ENCODE data around the gene IL1RAPL1.

The IL1RAPL1 gene

DNA sequence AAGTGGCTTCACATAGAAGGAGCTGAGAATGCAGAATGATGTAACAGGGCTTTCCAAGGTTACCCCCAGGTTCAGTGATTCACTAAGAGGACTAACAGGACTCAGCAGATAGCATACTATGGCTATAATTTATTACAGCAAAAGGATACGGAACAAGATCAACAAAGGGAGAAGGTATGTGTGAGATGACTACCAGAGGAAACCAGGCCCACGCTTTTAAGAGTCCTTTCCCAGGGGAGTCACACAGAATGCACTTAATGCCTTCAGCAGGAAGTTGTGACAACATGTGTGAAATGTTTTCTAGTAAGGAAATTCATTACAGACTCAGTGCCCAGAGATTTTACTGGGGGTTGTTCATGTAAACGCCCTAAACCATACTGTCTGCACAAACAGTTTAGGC lies 1254.5 kb downstream of the IL1RAPL1 start:
- DNase-seq: no peak

DNA sequence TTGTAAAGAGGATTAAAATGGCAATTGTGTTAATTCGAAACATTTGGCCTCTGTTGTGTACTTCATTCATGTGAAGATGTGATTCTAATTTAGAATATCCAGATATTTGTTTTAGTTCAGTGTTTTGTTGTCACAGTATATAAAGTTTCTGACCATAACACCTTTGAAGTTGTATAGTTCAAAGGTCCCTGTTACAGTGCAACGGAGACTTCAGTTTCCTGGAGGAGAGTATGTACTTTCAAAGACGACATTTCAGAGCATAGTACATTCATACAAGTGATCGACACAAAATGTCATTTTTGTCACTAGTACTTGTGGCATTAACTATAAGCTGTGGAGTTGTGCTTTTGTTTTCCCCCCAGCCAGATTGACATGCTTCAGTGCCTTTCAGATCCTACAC lies 1255.3 kb downstream of the IL1RAPL1 start:
- DNase-seq: no peak

DNA sequence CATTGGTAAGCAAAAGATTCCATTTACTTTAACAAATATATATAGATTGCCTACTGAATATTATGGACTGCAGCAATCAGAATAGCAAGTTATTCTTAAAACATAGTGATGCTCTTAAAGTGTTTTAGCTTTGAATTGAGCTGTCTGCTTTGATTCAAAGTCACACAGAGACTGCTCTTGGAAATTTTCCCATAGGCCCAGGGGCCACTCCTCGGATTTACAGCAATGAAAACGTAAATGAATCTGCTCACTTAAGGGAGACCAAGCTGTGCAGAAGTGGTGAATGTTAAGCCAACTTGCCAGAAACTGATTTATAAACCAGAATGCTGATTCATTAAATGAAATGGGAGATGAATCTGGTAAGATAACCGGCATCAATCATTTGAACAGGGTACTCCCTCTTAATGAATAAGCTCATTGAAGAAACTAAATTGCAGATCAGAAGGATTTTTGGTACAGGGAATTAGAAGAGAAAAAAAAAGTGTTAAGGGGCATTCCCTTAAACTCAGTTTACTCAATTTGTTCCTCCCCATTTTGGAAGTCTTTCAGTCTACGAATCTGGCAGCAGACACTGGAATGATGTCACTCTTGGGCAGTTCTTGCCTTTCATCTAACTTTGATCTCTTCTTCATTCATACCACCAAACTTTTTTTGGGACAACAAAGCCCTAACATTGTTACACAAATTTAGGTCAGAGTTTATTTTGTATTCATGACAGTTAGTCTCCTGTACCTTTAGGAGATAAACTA lies 1264.8 kb downstream of the IL1RAPL1 start:
- DNase-seq: no peak

DNA sequence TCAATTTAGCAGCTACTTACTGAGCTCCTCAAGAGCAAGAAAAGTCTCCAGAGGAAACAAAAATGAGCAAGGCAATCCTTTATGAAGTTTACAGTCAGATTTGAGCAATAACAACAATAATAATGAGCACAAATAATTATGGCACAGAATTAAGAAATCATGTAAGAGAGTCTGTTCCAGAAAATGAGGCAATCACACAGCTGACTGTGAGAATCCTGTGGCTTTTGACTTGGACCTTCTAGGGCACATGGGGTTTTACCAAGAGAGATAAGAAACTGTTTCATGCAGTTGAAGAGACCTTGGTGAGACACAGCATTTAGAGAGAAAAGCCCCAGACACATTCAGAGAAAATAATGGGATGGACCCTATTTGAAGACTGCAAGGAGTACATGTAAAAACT lies 1265.5 kb downstream of the IL1RAPL1 start:
- DNase-seq: no peak

DNA sequence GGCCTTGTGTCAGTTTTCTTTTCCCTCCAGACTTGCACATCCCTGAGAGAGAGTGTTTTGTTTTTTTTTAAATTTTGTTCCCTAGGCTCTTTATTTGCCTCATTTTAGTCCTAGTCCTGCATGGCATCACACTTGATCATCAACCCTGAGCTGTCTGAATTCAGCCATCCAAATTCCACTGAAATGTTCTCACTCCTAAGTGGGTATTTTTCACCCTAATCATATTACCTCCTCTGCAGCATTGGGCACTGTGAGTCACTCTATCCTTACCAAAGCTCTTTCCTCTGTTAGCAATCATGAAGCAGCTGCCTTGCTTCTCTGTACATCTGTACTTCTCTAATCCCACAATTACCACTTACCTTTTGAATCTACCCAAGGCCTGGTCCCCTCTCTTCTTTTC lies 1271.5 kb downstream of the IL1RAPL1 start:
- DNase-seq: no peak

DNA sequence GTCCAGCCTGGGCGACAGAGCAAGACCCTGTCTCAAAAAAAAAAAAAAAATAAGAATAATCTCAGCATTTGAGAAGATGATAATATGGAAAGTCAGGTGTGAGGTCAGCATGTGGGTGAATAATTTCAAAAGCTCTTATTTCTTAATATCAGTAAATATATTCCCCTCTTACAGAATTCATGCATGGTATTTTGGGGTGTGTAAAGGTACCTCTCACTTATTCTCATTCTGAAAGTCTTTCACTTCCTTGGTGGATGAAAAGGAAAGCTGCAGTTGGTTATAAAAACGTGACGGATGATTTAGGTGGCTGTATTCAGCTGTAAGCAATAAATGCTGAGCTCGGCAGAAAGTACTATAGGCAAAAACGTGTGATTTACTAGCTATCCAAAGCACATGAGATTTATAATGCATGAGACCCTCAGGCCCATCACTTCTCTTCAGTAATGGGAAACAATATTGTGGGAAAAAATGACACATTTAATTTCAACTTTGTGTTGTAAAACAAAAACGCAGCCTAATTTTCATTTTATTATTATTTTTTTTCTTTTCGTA lies 1275.0 kb downstream of the IL1RAPL1 start:
- no peak for DNase-seq

DNA sequence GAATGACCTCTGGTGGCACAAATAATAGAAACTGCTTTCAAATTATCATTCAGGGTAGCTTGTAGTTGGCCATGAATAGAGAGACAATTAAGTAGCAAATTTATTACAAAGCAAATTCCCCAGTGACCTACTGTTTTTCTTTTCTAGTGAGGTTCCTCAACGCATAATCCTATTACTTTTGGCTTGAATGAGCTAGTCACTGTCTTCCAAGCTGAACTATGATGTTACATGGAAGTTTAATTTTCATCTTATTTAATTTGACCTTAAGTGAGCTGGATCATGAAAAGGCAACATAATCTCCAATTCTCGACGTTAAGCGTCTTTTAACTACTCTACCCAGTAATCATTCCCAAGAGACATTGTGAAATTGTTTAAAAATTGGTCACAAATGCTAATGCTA lies 1280.7 kb downstream of the IL1RAPL1 start:
- no peak for DNase-seq

DNA sequence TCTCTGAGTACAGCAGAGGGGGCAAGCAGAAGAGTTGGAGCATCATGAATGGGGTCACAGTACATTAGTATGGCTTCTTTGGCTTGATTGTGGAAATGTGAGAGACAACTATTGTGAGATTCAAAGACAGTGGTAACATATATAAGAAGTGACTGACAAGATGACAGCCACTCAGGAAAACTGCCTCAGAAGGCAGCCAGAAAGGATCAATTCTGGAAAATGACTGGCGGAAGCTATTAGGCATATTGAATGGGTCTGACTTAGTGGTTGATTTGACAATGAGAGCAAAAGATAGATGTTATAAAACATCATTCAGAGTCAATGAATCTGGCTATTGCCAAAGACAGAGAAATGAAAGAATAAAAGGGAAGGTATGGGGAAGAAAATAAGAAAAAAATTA lies 1282.6 kb downstream of the IL1RAPL1 start:
- DNase-seq: no peak

DNA sequence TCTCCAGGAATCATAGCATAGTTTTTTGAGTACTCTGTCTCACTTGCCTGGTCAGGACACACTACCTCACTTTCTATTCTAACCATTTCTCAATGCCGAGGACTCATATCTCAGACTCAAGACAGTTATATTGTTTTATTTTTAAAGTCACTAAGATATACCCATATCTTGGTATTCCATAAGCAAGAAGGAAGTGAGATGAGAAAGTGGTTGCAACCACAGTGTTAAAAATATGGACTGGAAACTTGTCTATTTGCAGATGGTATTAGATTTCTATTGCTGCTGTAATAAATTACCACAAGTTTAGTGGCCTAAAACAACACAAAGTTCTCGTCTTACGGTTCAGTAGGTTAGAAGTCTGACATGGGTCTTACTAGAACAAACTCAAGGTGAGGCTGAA lies 1283.4 kb downstream of the IL1RAPL1 start:
- no peak for DNase-seq

DNA sequence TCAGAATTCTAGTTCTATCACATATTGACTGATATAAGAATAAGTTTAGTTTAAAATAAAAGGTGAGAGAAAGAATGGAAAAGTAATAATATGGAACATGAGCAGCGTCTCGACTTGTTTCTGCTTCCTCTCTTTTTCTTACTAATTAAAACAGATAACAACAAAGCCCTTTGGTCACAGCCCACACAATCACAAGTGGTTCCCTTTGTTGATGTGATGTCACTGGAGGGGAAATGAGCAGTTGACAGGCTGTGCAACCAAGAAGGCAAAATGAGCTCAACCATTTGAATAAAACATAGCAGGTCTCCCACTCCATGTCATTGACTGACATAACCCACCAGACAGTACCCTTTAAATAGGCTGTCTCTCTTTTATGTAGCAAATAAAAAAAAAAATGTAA lies 1285.6 kb downstream of the IL1RAPL1 start:
- DNase-seq: no peak

DNA sequence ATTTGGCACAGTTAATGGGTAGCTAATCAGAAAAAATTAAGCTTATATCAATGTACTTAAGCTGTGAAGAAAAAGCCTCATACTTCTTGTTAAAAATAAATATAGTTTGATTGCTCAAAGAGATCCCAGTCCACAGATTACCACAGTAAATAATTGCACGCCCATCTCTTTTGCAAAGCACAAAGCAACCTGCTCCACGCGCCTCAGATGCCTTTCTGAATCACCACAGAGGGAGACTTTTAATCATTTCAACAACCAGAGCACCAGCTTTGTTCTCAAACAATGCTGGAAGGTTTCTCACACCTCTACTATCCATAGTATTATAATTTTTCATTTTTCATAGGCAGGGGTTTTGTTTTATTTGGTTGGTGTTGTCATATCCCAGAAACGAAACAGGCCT lies 1289.5 kb downstream of the IL1RAPL1 start:
- DNase-seq: no peak

DNA sequence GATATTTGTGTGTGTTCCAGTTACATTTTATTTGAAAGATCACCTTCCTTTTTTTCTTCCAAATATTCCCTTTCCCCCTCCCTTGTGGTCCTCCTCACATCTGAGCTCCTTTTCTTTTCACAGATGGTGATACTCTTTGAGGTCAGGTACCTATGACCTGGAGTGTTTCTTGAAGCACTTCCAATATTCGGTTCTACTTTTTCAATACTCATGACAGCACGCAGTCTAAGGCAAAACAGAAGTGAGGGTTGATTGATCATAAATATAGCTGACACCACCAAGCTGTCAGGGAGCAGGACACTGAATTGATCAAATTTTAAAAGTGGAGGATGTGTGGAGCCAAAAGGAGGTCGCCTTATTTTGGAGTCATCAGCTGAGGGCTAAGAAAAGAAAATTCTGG lies 1293.7 kb downstream of the IL1RAPL1 start:
- DNase-seq: no peak

DNA sequence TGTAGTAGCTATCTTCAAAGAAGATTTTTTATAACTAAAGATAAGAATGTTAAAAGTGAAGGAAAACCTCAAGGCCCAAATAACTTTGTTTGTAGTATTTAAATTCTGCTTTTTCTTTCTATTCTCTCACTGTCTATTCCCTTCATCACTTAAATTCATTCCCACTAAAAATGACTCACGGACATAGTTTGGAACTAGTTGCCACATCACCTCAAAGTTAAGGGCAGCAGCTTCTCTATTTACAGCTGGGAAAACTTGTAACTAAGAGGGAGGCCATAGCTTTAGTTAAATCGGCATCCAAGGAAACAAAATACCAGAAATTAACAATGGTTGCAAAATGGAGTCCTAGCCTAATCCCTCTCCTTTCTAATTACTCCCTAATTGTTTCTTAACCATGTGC lies 1302.8 kb downstream of the IL1RAPL1 start:
- no peak for DNase-seq

DNA sequence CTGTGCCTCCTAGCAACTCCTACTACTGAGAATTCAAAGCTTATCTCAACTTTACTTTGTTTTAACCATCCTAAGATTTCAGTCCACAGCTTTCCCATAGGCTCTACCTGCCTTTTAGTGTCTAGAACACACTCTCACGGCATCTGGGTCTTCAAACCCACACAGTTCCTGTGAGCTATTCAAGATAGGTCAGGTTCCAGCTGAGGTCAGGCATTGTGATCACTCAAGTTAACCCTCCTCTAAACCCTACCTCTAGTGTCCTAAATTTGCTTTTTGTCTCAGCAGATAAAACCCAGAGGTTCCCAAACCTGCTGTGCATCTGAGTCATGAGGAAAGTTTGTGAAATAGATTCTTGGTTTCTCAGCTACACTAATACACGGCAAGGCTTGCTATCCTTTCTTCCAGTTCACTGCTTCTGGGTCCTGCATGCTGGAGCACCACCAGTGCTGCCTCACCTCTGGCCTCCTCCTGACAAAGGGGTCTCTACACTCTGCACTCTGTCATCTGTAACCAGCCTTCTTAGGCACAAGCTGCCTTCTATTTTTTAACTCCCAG lies 1303.5 kb downstream of the IL1RAPL1 start:
- DNase-seq: no peak

DNA sequence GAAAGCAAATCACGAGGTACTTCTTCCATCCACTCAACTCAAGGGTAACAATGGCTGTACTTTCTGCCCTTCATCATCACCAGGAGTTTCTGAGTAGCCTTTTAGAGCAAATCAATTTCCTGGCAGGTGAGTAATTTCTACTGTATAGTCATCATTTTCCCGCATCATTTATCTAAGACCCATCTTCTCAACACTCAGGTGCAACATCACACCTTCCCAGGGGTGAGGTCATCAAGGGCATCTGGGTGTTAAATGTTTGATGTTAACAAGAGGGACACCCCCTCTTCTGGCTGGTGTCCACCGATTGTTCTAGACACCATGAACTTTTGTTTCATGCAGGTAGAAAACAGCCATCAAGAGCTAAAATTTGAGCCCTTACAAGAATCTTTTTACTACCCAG lies 1314.8 kb downstream of the IL1RAPL1 start:
- DNase-seq: no peak

DNA sequence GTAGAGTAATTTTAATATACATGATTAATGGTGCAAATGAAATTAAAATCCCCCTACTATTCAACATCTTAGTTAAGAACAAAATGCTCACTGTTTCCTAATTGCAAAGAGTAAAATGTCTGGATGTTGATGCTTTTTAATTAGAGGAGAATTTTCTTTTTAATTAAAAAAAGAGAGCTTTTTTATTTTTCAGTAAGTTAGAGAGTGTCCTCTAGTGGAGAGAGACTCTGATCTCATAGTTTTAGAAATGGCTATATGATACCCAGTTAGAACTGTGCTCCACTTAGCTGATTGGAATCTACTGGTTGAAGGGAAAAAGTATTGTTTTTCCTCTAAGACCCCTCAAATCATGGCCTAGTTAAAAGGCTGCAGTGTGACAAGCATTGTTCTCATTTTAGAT lies 1316.1 kb downstream of the IL1RAPL1 start:
- no peak for DNase-seq

DNA sequence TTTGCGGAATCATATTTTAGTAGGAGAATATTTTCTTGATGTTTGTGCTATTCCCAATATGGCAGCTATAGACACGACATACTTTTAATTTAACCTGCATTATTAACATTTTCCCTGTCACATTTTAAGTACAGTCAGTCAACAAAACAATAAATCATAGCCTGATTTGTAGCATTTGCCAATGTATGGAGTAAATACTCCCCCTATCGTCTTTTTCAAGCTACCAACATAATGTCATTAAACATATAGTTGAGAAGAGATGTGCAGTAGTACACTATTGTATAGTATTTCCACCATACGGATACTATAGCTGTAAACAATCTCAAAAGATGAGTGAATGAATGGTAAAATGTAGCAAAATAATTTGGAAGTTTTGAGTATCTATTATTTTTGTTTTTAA lies 1324.4 kb downstream of the IL1RAPL1 start:
- no peak for DNase-seq

DNA sequence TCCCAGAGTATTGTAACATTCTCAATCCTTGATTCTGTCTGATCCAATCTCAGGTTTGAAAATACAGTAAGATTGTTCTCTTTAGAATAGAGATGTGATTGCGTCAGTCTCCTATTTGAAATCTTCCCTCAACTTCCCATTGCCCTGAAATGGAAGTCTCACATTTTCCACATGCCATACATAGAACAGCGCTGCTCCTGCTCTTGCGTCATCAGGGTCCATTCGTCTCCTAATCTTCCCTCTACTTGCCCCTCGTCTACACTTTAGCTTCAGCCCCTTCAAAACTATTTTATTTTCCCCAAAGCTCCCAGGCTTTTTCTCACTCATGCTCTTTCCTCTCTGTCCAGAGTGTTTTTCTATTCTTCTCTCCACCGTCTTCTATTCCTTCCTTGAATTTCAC lies 1326.4 kb downstream of the IL1RAPL1 start:
- no peak for DNase-seq

DNA sequence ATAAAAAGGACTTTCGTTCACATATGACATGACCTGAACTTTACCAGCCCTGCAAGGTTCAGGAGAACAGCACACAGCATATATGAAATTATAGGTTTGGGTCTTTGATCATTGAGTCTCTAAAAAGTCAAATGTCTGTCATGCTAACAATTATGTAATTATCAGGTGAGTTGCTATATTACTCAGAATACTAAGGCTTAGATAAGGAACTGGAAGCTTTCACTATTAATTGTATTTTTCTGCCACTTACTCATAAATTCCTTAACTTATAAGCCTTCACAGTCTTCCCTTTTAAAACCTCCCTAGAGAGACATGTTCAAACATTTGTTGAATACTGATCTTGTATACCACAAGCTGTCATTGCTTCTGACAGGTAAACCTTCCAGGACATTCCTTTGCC lies 1335.4 kb downstream of the IL1RAPL1 start:
- no peak for DNase-seq

DNA sequence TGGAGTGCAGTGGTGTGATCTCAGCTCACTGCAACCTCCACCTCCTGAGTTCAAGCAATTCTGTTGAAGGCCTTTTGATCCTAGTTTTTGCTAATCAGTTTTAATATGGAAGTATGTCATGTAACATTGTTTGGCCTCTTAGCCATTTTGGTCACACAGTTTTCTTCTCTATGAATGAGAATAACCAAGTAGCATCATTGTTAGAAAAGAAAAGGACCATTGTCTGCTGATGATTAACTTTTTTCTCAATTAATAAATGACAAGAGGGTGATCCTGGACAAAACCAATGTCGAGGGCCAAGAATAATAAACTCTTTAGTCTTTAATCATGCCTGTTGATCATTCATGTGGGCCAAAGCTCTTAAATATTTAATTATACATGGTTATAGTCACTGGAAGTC lies 1338.8 kb downstream of the IL1RAPL1 start:
- no peak for DNase-seq

DNA sequence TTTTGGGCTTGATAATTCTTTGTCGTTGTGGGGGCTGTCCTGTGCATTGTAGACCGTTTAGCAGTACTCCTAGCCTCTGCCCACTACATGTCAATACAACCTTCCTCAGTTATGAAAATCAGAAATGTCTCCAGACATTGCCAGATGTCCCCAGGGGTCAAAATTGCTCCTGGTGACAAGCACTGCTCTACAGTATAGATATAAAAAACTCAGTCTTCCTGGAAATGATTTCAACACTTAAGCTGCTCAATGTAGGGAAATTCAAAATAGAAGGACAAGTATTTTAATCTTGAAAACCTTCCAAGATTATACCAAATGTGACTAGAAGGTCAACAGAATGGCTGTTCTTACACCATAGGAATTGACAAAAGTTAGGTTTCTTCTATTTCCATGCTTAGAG lies 1339.4 kb downstream of the IL1RAPL1 start:
- DNase-seq: no peak

DNA sequence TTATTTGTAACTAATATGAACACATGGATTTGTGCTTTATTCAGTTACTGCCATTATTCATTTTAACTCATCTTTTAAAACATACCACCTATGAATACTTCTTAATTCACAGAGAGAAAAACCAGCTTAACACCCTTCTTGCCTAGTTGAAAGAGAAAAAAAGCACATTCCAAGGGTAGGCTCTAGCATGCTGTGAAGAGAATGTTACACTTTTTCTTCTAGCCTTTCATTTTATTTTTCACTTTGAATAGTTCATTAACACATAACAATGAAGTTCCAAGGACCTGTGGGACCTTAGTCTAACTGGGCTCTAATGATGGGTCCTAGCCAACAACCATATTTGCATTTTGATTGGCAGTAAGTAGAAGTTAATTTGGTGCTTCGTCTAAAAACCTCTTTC lies 1348.2 kb downstream of the IL1RAPL1 start:
- no peak for DNase-seq

DNA sequence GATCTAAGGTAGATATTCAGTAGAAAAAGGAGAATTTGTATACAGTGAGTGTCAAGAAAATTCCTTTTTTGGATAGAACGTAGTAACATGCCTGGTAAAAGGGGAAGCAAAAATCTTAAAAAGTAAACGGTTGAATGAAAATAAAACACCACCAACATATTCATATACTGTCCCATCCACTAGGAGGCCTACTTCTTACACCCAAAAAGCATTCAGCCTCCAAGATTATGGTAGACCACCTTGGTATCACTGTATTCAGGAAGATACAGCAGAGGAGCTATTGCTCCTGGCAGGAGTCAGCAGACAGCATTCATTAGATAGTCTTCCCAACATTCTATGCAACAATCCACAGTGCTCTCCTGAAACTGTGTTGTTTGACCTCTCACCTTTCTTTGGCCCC lies 1353.5 kb downstream of the IL1RAPL1 start:
- DNase-seq: no peak

DNA sequence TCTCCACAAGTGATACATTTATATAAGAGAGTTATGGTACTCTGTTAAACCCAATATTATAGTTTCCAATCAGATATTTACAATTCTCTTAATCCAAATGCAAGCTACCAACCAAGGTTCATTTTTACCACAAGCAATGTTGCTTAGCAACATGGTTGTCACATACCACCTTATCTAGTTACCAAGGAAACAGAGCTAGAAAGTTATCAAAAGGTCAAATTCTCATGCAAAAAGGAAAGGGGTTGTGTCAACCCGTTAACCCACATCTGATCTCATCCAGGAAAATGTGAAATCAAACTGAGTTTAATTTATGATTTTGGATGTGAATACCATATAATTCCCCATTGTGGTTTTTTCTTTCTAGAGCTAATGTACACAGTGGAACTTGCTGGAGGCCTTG lies 1354.0 kb downstream of the IL1RAPL1 start:
- DNase-seq: no peak

DNA sequence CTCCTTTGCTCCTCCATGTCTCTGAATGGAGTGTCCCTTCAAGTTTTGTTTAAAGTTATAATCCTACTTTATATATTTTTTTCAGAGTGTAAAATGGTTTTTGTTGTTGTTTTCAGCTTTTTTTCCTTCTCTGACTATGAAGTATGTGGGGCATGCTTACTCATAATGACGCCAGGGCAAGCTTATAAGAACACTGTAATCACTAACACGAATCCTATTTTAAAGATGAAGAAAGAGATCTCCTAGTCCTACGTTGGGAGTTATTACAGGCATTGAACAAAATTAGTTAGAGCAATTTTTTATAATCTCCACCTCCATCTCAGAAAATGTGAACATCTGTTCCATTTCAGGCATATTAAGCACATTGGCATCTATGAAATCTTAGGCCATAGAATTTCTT lies 1360.0 kb downstream of the IL1RAPL1 start:
- DNase-seq: no peak
